ENCODE measurements around the gene FAXC.
A peak's percentile ranks its signal among the peaks of the same experiment; 100 is the strongest.

- TF ChIP-seq RELA (CRISPR knock-in tag; IDR thresholded peaks at IDR 0.05; ENCODE audit: borderline replicate concordance) = no peak
- peak; percentile 38; the same call in 1 of the 2 replicates for TF ChIP-seq CTCF (IDR thresholded peaks at IDR 0.05)
- TF ChIP-seq CBFB (CRISPR knock-in tag; IDR thresholded peaks at IDR 0.05; ENCODE audit: low read depth) = no peak
- TF ChIP-seq, protein P1, sequence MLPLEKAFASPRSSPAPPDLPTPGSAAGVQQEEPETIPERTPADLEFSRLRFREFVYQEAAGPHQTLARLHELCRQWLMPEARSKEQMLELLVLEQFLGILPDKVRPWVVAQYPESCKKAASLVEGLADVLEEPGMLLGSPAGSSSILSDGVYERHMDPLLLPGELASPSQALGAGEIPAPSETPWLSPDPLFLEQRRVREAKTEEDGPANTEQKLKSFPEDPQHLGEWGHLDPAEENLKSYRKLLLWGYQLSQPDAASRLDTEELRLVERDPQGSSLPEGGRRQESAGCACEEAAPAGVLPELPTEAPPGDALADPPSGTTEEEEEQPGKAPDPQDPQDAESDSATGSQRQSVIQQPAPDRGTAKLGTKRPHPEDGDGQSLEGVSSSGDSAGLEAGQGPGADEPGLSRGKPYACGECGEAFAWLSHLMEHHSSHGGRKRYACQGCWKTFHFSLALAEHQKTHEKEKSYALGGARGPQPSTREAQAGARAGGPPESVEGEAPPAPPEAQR (CRISPR knock-in tag; IDR thresholded peaks at IDR 0.05) = no peak
- TF ChIP-seq, protein P2, sequence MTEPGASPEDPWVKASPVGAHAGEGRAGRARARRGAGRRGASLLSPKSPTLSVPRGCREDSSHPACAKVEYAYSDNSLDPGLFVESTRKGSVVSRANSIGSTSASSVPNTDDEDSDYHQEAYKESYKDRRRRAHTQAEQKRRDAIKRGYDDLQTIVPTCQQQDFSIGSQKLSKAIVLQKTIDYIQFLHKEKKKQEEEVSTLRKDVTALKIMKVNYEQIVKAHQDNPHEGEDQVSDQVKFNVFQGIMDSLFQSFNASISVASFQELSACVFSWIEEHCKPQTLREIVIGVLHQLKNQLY (CRISPR knock-in tag; IDR thresholded peaks at IDR 0.05) = no peak
- no peak for TF ChIP-seq ESRRA (CRISPR knock-in tag; IDR thresholded peaks at IDR 0.05; ENCODE audit: borderline replicate concordance)
- no peak for TF ChIP-seq IRF2 (CRISPR knock-in tag; IDR thresholded peaks at IDR 0.05; ENCODE audit: borderline replicate concordance, low read depth)
- no peak for TF ChIP-seq MAX (CRISPR knock-in tag; IDR thresholded peaks at IDR 0.05)
- TF ChIP-seq TEAD4 (CRISPR knock-in tag; IDR thresholded peaks at IDR 0.05) = no peak
- no peak for TF ChIP-seq E2F5 (CRISPR knock-in tag; IDR thresholded peaks at IDR 0.05)
- TF ChIP-seq, protein P3, sequence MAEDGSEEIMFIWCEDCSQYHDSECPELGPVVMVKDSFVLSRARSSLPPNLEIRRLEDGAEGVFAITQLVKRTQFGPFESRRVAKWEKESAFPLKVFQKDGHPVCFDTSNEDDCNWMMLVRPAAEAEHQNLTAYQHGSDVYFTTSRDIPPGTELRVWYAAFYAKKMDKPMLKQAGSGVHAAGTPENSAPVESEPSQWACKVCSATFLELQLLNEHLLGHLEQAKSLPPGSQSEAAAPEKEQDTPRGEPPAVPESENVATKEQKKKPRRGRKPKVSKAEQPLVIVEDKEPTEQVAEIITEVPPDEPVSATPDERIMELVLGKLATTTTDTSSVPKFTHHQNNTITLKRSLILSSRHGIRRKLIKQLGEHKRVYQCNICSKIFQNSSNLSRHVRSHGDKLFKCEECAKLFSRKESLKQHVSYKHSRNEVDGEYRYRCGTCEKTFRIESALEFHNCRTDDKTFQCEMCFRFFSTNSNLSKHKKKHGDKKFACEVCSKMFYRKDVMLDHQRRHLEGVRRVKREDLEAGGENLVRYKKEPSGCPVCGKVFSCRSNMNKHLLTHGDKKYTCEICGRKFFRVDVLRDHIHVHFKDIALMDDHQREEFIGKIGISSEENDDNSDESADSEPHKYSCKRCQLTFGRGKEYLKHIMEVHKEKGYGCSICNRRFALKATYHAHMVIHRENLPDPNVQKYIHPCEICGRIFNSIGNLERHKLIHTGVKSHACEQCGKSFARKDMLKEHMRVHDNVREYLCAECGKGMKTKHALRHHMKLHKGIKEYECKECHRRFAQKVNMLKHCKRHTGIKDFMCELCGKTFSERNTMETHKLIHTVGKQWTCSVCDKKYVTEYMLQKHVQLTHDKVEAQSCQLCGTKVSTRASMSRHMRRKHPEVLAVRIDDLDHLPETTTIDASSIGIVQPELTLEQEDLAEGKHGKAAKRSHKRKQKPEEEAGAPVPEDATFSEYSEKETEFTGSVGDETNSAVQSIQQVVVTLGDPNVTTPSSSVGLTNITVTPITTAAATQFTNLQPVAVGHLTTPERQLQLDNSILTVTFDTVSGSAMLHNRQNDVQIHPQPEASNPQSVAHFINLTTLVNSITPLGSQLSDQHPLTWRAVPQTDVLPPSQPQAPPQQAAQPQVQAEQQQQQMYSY (CRISPR knock-in tag; IDR thresholded peaks at IDR 0.05) = no peak
- TF ChIP-seq NR1H2 (CRISPR knock-in tag; IDR thresholded peaks at IDR 0.05) = no peak
Observed at GRCh38 chr6:99241905-99242534, 107.5 kb downstream of the FAXC start.
